Measurements from ENCODE around the gene IL6ST. TPM values are rescaled to one million over a fixed set of nuclear protein-coding genes. Genes with fewer than 3 reads are reported as not detected.

IL6ST gene
- total and polyA plus RNA-seq, 10 of the 15 experiments (the other 5 are each of a cell fraction or from before 2014, with no cell fraction given): 1.5 to 139 (median 13.0) TPM

- Histone ChIP-seq H3K27me3 (replicated peaks in 1 of 2; ENCODE audit: control insufficient read depth in 2 of 2, insufficient read depth in 2 of 2, low read length in 1 of 2) (no peaks in the 10 kb centered on the region), H3K79me2 (ENCODE audit: control insufficient read depth, insufficient read depth, low read length) (peaks cover 86% of the 10 kb centered on the region), H3K9me3 (replicated peaks; ENCODE audit: control insufficient read depth, insufficient read depth, low read length) (0 out of 3 replicates have a peak, but pooled peaks cover 1% of the 10 kb centered on the region), H2AFZ (ENCODE audit: control insufficient read depth, low read depth, low read length) (no peak overlapping the region), H4K20me1 (ENCODE audit: control insufficient read depth, insufficient read depth) (no peaks in the 10 kb centered on the region), H3K9ac (ENCODE audit: control insufficient read depth, insufficient read depth, low read length) (no peak overlapping the region), H3K4me3 (peak overlapping the region; percentile 42), H3K27ac (ENCODE audit: control insufficient read depth, insufficient read depth) (no peak overlapping the region), H3K36me3 (ENCODE audit: control insufficient read depth in 2 of 2, insufficient read depth in 2 of 2, low read length in 1 of 2) (no peaks in the 10 kb centered on the region; a peak in 2 of 4 replicates), H3K4me2 (ENCODE audit: control insufficient read depth, insufficient read depth) (0 out of 2 replicates have a peak overlapping the region, but pooled peaks have one; percentile 40), H3K4me1 (ENCODE audit: control insufficient read depth, insufficient read depth, low read length) (no peaks in the 10 kb centered on the region; the same call in 1 of the 2 replicates)
- ChIA-PET SMC1A (ENCODE audit: uncharacterized antibody, unreplicated experiment) (interaction anchor here (0.7 to 7.6 kb wide), 19 partner anchors 8 to 1186 kb away, joined by 3 to 89 read pairs (median 5); no protein-coding TSS in a partner anchor), CTCF (interaction anchor here (0.8 to 1.6 kb wide), 4 partner anchors 10 to 211 kb away, joined by 3 to 9 read pairs (median 4); no protein-coding TSS in a partner anchor), RAD21 (ENCODE audit: unreplicated experiment) (interaction anchor here (0.6 to 11.5 kb wide), 20 partner anchors 8 to 212 kb away, joined by 3 to 77 read pairs (median 4); no protein-coding TSS in a partner anchor), POLR2A (interaction anchor here (0.6 to 2.0 kb wide), 11 partner anchors 10 to 269 kb away, joined by 3 to 12 read pairs (median 4); no protein-coding TSS in a partner anchor)
- TF ChIP-seq BCL3 (IDR thresholded peaks at IDR 0.05; ENCODE audit: borderline replicate concordance, insufficient read depth, low read depth, low read length, poor library complexity, severe bottlenecking): no peak
- no peak for TF ChIP-seq DPF2 (IDR thresholded peaks at IDR 0.05)
- TF ChIP-seq CUX1 (IDR thresholded peaks at IDR 0.05; ENCODE audit: insufficient replicate concordance, low read depth, low read length): no peak
- no peak for TF ChIP-seq RELA (IDR thresholded peaks at IDR 0.05; ENCODE audit: borderline replicate concordance, partially characterized antibody)
- TF ChIP-seq SP1 (IDR thresholded peaks at IDR 0.05; ENCODE audit: low read depth, low read length): no peak
- in situ Hi-C loops (cut with MboI) (loop anchor here (5.0 to 10.0 kb wide), 3 partner anchors 67 to 1185 kb away; partner anchors contain the start of gene GPBP1), intact Hi-C loops (cut with micrococcal nuclease; ENCODE audit: unreplicated experiment) (loop anchor here (10.0 kb wide), 1 partner anchor 275 kb away; no protein-coding TSS in a partner anchor)
- 100% methylated on average over 1 of the region's 1 CpG for WGBS (ENCODE audit: insufficient coverage, insufficient replicate concordance, low lambda C conversion rate, missing lambda C conversion rate)
- ATAC-seq (peak; percentile 21), DNase-seq (ENCODE audit: low read depth, low spot score) (no peak), FAIRE-seq (no peak)
- no TSS peak for BruUV-seq (replicated peaks)
Observed at GRCh38 chr5:55989860-55990259, 4.9 kb downstream of the IL6ST start.
